Measurements from ENCODE around the gene BRAT1.

The BRAT1 gene

GRCh38 chr7:2507208-2507916, 48.0 kb downstream of the BRAT1 start:
- no peak for DNase-seq (ENCODE audit: low read depth, low spot score)
- ChIA-PET CTCF (interaction anchor here (1.1 to 1.7 kb wide), 3 partner anchors 10 to 38 kb away, joined by 3 to 5 read pairs (median 5); no protein-coding TSS in a partner anchor), POLR2A (interaction anchor here (1.2 kb wide), 1 partner anchor 10 kb away, joined by 3 read pairs; no protein-coding TSS in a partner anchor)
- no peak for TF ChIP-seq CTCF (IDR thresholded peaks at IDR 0.05; ENCODE audit: insufficient read depth, low read length, missing control alignments)
- no peak overlapping the region for H3K4me3 ChIP-seq (ENCODE audit: low read depth, low read length)

- H3K4me3 ChIP-seq (ENCODE audit: low read depth, low read length): no peak overlapping the region
- ChIA-PET POLR2A (interaction anchor here (0.6 kb wide), 1 partner anchor 54 kb away, joined by 4 read pairs; no protein-coding TSS in a partner anchor), CTCF (no interaction called here)
- no peak for TF ChIP-seq CTCF (IDR thresholded peaks at IDR 0.05; ENCODE audit: insufficient read depth, low read length, missing control alignments)
- DNase-seq (ENCODE audit: low read depth, low spot score): no peak
Observed at GRCh38 chr7:2505401-2505800, 49.9 kb downstream of the BRAT1 start.

GRCh38 chr7:2504889-2505375, 50.4 kb downstream of the BRAT1 start:
- no peak for TF ChIP-seq CTCF (IDR thresholded peaks at IDR 0.05; ENCODE audit: insufficient read depth, low read length, missing control alignments)
- no peak overlapping the region for H3K4me3 ChIP-seq (ENCODE audit: low read depth, low read length)
- no peak for DNase-seq (ENCODE audit: low read depth, low spot score)
- CTCF ChIA-PET: no interaction called here
- POLR2A ChIA-PET: no interaction called here

GRCh38 chr7:2504128-2504888, 51.0 kb downstream of the BRAT1 start:
- H3K4me3 ChIP-seq (ENCODE audit: low read depth, low read length): no peak overlapping the region
- POLR2A ChIA-PET: no interaction called here
- CTCF ChIA-PET: interaction anchor here (1.7 kb wide), 1 partner anchor 35 kb away, joined by 6 read pairs; no protein-coding TSS in a partner anchor
- DNase-seq (ENCODE audit: low read depth, low spot score): no peak
- no peak for TF ChIP-seq CTCF (IDR thresholded peaks at IDR 0.05; ENCODE audit: insufficient read depth, low read length, missing control alignments)

- POLR2A ChIA-PET: no interaction called here
- CTCF ChIA-PET: interaction anchor here (1.3 to 1.7 kb wide), 2 partner anchors 16 to 34 kb away, joined by 3 to 6 read pairs; no protein-coding TSS in a partner anchor
- H3K4me3 ChIP-seq (ENCODE audit: low read depth, low read length): no peak overlapping the region
- TF ChIP-seq CTCF (IDR thresholded peaks at IDR 0.05; ENCODE audit: insufficient read depth, low read length, missing control alignments): no peak
- DNase-seq (ENCODE audit: low read depth, low spot score): no peak
Observed at GRCh38 chr7:2503056-2503941, 52.0 kb downstream of the BRAT1 start.

Data from AG04449 (cell line).